Measurements from ENCODE around the gene HGS. TPM values are rescaled to one million over a fixed set of nuclear protein-coding genes. Genes with fewer than 3 reads are reported as not detected.

HGS gene
- total and polyA plus RNA-seq, 2 of the 4 experiments (the other 2 are of a cell fraction), result 52.5 to 137 TPM

DNA sequence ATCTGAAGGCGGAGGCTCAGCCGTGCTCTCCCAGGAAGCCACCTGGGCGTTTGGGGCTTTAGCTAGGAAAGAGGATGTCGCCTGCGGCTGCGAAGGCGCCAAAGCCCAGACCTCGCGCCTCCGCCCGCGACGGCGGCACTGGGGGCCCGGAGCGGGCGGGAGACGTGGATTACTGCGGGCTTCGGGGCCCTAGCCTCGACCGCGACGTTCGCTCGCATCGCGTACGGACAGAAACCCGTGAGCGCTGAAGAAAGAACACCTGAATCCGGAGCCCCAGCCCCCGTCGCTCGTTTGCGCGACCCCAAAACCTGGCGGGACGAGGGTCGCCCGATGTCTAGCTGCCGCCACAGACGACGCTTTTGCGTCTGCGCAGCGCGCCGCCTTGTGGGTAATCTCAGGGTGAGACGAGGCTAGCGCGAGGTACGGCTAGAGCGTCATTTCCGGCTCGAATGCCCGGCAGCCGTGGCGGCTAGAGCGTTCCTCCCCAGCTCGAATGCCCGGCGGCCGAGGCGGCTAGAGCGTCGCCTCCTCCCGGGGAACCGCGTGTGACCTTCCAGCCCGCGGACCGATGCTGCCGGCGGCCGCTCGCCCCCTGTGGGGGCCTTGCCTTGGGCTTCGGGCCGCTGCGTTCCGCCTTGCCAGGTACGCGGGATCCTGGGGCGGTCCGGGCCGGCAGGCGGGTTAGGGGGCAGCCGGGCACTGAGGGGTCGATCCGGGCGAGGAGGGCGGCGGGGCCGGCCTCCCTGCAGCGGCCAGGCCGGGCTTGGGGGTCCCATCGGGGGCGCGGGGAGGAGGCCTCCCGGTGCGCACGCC is 19.3 kb downstream of the HGS start, which contains the start of gene MRPL12:
Gene MRPL12 (plus strand): TSS at position 434 of the 813 bp plus-strand sequence. CDS start 135 bp downstream, at position 569.
- Histone ChIP-seq H3K9me1 (ENCODE audit: insufficient read depth, low read length) (no peaks in the 10 kb centered on the region), H3K56ac (ENCODE audit: extremely low read depth, insufficient read depth, low read length) (peak within 1 kb of the TSS; percentile 74), H3K4me1 (ENCODE audit: control insufficient read depth, insufficient read depth, low read length) (peaks cover 7% of the 10 kb centered on the region), H3K9ac (ENCODE audit: low read depth, low read length) (peak within 1 kb of the TSS; percentile 87), H4K5ac (ENCODE audit: low read depth, low read length) (peak within 1 kb of the TSS; percentile 62), H3K27ac (ENCODE audit: insufficient read depth, low read length) (peak within 1 kb of the TSS; percentile 86), H2AK5ac (ENCODE audit: low read depth, low read length) (peak within 1 kb of the TSS; percentile 87), H2AK9ac (replicated peaks; ENCODE audit: low read depth, low read length, poor library complexity) (peak within 1 kb of the TSS; percentile 75), H3K9me3 (ENCODE audit: control insufficient read depth, insufficient read depth, low read length) (no peaks in the 10 kb centered on the region), H3K23ac (ENCODE audit: low read depth, low read length) (peak within 1 kb of the TSS; percentile 54), H2BK5ac (ENCODE audit: low read depth, low read length, poor library complexity, severe bottlenecking) (peak within 1 kb of the TSS; percentile 69), H4K91ac (ENCODE audit: insufficient read depth, low read depth, low read length) (peak within 1 kb of the TSS; percentile 50; the same call in 1 of the 2 replicates), H4K8ac (ENCODE audit: low read depth in 2 of 2, low read length in 2 of 2) (peak within 1 kb of the TSS; percentile 60 to 96), H3K27me3 (ENCODE audit: control insufficient read depth, insufficient read depth, low read length) (no peaks in the 10 kb centered on the region), H2BK20ac (ENCODE audit: low read depth, low read length) (no peak within 1 kb of the TSS), H3K4ac (ENCODE audit: low read depth, low read length) (peak within 1 kb of the TSS; percentile 77), H3K79me1 (ENCODE audit: low read depth in 1 of 2, low read length in 2 of 2) (peaks cover 15 to 57% of the 10 kb centered on the region in 2 experiments), H2BK120ac (ENCODE audit: low read depth, low read length) (no peak within 1 kb of the TSS), H4K20me1 (ENCODE audit: insufficient read depth, low read length) (peaks cover 37% of the 10 kb centered on the region), H3K14ac (replicated peaks; ENCODE audit: low read depth, low read length) (peak within 1 kb of the TSS; percentile 90), H2BK15ac (ENCODE audit: low read depth, low read length) (no peak within 1 kb of the TSS), H2AFZ (replicated peaks; ENCODE audit: low read length, poor library complexity) (peak within 1 kb of the TSS; percentile 93), H3K36me3 (ENCODE audit: control insufficient read depth, insufficient read depth, low read length) (peaks cover 30% of the 10 kb centered on the region), H3K18ac (ENCODE audit: low read depth, low read length) (no peak within 1 kb of the TSS), H3K4me3 (ENCODE audit: insufficient read depth, low read depth, low read length) (peak within 1 kb of the TSS; percentile 79), H3K4me2 (ENCODE audit: low read depth, low read length) (peak within 1 kb of the TSS; percentile 87)
- ChIA-PET CTCF (no interaction called here), POLR2A (ENCODE audit: unreplicated experiment) (interaction anchor here (0.5 to 0.6 kb wide), 3 partner anchors 14 to 840 kb away, joined by 4 to 9 read pairs (median 5); no protein-coding TSS in a partner anchor)
- intact Hi-C loops (cut with micrococcal nuclease), result no loop called here
- no TSS peak for BruUV-seq (replicated peaks)
- peak; percentile 93 for ATAC-seq (ENCODE audit: low read depth)
- in situ Hi-C loops (cut with MboI; ENCODE audit: low sequenced_read_pairs), result no loop called here
- WGBS, 2 experiments (ENCODE audit: extremely low coverage in 2 of 2, insufficient read length in 1 of 2), result 1% methylated on average over 62 of the region's 102 CpGs; no CpG with 5 or more reads in 1 of the 2 experiments
- peak; percentile 89 for DNase-seq
- dilution Hi-C loops (cut with HindIII; ENCODE audit: low sequenced_read_pairs, unreplicated experiment), result no loop called here
- TF ChIP-seq SMC3 (IDR thresholded peaks at IDR 0.05; ENCODE audit: low read depth, low read length) (no peak), BHLHE40 (IDR thresholded peaks at IDR 0.05; ENCODE audit: low read depth, low read length) (no peak), FOS (IDR thresholded peaks at IDR 0.05; ENCODE audit: low read depth, low read length) (peak; percentile 10; the same call in 1 of the 2 replicates), MAZ (IDR thresholded peaks at IDR 0.05; ENCODE audit: borderline replicate concordance, low read depth, low read length) (peak; percentile 21; the same call in 1 of the 2 replicates), POLR2A (IDR thresholded peaks at IDR 0.05; ENCODE audit: low read depth, low read length) (peak; percentile 83), NFE2L2 (IDR thresholded peaks at IDR 0.05; ENCODE audit: low read depth, low read length) (no peak), RAD21 (IDR thresholded peaks at IDR 0.05; ENCODE audit: low read length) (no peak), CEBPB (IDR thresholded peaks at IDR 0.05; ENCODE audit: low read depth, low read length) (no peak), RFX5 (IDR thresholded peaks at IDR 0.05; ENCODE audit: low read depth, low read length) (no peak), MXI1 (IDR thresholded peaks at IDR 0.05; ENCODE audit: borderline replicate concordance, low read depth, low read length) (peak; percentile 69; the same call in 1 of the 2 replicates), MAFK (IDR thresholded peaks at IDR 0.05; ENCODE audit: low read depth, low read length) (no peak)
- TF ChIP-seq, protein P1, sequence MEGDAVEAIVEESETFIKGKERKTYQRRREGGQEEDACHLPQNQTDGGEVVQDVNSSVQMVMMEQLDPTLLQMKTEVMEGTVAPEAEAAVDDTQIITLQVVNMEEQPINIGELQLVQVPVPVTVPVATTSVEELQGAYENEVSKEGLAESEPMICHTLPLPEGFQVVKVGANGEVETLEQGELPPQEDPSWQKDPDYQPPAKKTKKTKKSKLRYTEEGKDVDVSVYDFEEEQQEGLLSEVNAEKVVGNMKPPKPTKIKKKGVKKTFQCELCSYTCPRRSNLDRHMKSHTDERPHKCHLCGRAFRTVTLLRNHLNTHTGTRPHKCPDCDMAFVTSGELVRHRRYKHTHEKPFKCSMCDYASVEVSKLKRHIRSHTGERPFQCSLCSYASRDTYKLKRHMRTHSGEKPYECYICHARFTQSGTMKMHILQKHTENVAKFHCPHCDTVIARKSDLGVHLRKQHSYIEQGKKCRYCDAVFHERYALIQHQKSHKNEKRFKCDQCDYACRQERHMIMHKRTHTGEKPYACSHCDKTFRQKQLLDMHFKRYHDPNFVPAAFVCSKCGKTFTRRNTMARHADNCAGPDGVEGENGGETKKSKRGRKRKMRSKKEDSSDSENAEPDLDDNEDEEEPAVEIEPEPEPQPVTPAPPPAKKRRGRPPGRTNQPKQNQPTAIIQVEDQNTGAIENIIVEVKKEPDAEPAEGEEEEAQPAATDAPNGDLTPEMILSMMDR (conservative IDR thresholded peaks at IDR 0.05; ENCODE audit: low read depth, low read length), result no peak
- TF ChIP-seq, protein P2, sequence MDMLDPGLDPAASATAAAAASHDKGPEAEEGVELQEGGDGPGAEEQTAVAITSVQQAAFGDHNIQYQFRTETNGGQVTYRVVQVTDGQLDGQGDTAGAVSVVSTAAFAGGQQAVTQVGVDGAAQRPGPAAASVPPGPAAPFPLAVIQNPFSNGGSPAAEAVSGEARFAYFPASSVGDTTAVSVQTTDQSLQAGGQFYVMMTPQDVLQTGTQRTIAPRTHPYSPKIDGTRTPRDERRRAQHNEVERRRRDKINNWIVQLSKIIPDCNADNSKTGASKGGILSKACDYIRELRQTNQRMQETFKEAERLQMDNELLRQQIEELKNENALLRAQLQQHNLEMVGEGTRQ (IDR thresholded peaks at IDR 0.05; ENCODE audit: low read depth, low read length), result peak; percentile 1; the same call in 1 of the 2 replicates
- TF ChIP-seq, protein P3, sequence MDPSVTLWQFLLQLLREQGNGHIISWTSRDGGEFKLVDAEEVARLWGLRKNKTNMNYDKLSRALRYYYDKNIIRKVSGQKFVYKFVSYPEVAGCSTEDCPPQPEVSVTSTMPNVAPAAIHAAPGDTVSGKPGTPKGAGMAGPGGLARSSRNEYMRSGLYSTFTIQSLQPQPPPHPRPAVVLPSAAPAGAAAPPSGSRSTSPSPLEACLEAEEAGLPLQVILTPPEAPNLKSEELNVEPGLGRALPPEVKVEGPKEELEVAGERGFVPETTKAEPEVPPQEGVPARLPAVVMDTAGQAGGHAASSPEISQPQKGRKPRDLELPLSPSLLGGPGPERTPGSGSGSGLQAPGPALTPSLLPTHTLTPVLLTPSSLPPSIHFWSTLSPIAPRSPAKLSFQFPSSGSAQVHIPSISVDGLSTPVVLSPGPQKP (IDR thresholded peaks at IDR 0.05; ENCODE audit: borderline replicate concordance, low read depth, low read length), result 0 out of 2 replicates have a peak, but pooled peaks have one; percentile 3
